H1 (cell line): ENCODE measurements around the gene TXNRD2. TPM values are rescaled to one million over a fixed set of nuclear protein-coding genes. Genes with fewer than 3 reads are reported as not detected.

ENCODE experiments used
- CTCF ChIA-PET: fragments of 300-600 bp; sonication (Branson Sonifier 250); formaldehyde crosslinking; loops from one replicate; lab custom pipeline; 2021; ENCODE audit not compliant: partially characterized antibody; lab: Charles Lee
- POLR2A ChIA-PET: fragments of 300-600 bp; sonication (Branson Sonifier 250); formaldehyde crosslinking; loops from one replicate; lab custom pipeline; 2021; ENCODE audit warnings: inconsistent platforms; ENCODE audit not compliant: partially characterized antibody; lab: Charles Lee
- DNase-seq, 2 experiments: peaks; one replicate each; pipeline versions ENCODE4 v3.0.0 to v3.0.0-alpha.2; 2010 to 2022; ENCODE audit warnings: low spot score in 2 of 2, low read depth in 1 of 2, mixed read lengths in 1 of 2
- FAIRE-seq: peaks from 2 replicates; lab custom pipeline; 2011; peaks lifted over from hg19 to GRCh38; lab: Jason Lieb, UNC
- H2AFZ ChIP-seq: 2 replicates; pipeline ENCODE4 v1.8.1; 2012; ENCODE audit warnings: low read length, inconsistent platforms
- H2AK5ac ChIP-seq: 2 replicates; pipeline ENCODE4 v1.6.1; 2013; ENCODE audit warnings: low read depth, low read length
- H2BK120ac ChIP-seq: replicated peaks from 2 replicates; pipeline ENCODE3; 2013; ENCODE audit warnings: low read depth, low read length, inconsistent platforms
- H2BK12ac ChIP-seq: 2 replicates; pipeline ENCODE4 v1.6.1; 2013; ENCODE audit warnings: low read depth, low read length
- H2BK15ac ChIP-seq: 2 replicates; pipeline ENCODE4 v1.6.1; 2013; ENCODE audit warnings: low read length
- H2BK20ac ChIP-seq: 2 replicates; pipeline ENCODE4 v1.6.1; 2013; ENCODE audit warnings: low read length
- H2BK5ac ChIP-seq: 2 replicates; pipeline ENCODE4 v1.6.1; 2013; ENCODE audit warnings: low read depth, low read length
- H3K14ac ChIP-seq: 2 replicates; pipeline ENCODE4 v1.6.1; 2013; ENCODE audit warnings: inconsistent platforms; ENCODE audit not compliant: insufficient read length
- H3K18ac ChIP-seq: 2 replicates; pipeline ENCODE4 v1.6.1; 2013; ENCODE audit warnings: low read length; ENCODE audit errors: extremely low read depth
- H3K23ac ChIP-seq: 2 replicates; pipeline ENCODE4 v1.6.1; 2013; ENCODE audit warnings: inconsistent platforms; ENCODE audit not compliant: insufficient read length
- H3K23me2 ChIP-seq: 2 replicates; pipeline ENCODE4 v1.6.1; 2013; ENCODE audit warnings: low read depth, low read length
- H3K27ac ChIP-seq: 2 replicates; pipeline ENCODE4 v1.6.1; 2011; ENCODE audit warnings: low read depth, low read length, inconsistent platforms
- H3K27me3 ChIP-seq, 4 experiments: replicated peaks in 1 of 4; 1 replicate in 1 of 4; 2 replicates in 3 of 4; pipeline versions ENCODE4 v1.6.1 to v1.8.1; 2011 to 2013; ENCODE audit warnings: low read length in 3 of 4, mild to moderate bottlenecking in 3 of 4, inconsistent platforms in 2 of 4, mixed read lengths in 2 of 4, moderate library complexity in 1 of 4; ENCODE audit not compliant: control insufficient read depth in 3 of 4, insufficient read depth in 3 of 4; ENCODE audit errors: extremely low read depth in 1 of 4
- H3K36me3 ChIP-seq, 4 experiments: 2 replicates each; pipeline versions ENCODE4 v1.6.1 to v1.8.1; 2011 to 2013; ENCODE audit warnings: mild to moderate bottlenecking in 4 of 4, low read length in 3 of 4, moderate library complexity in 2 of 4, control low read depth in 1 of 4, inconsistent platforms in 1 of 4; ENCODE audit not compliant: insufficient read depth in 4 of 4, control insufficient read depth in 2 of 4
- H3K4ac ChIP-seq: replicated peaks from 2 replicates; pipeline ENCODE3; 2013; ENCODE audit warnings: low read length, low read depth, mixed read lengths, inconsistent platforms; ENCODE audit not compliant: insufficient read length
- H3K4me1 ChIP-seq, 4 experiments: replicated peaks in 1 of 4; 1 replicate in 1 of 4; 2 replicates in 3 of 4; pipeline versions ENCODE4 v1.6.1 to v1.8.1; 2011 to 2013; ENCODE audit warnings: low read length in 3 of 4, inconsistent platforms in 2 of 4, mixed read lengths in 1 of 4; ENCODE audit not compliant: insufficient read depth in 4 of 4, control insufficient read depth in 3 of 4
- H3K4me2 ChIP-seq, 2 experiments: 2 replicates each; pipeline versions ENCODE4 v1.6.1 to v1.8.1; 2011 to 2013; ENCODE audit warnings: low read depth in 2 of 2, low read length in 2 of 2, control low read depth in 1 of 2, inconsistent platforms in 1 of 2, mild to moderate bottlenecking in 1 of 2; ENCODE audit not compliant: insufficient read depth in 1 of 2
- H3K4me3 ChIP-seq, 4 experiments: fragments of 200-600, 300-600 bp in 1 of 4; sonication (generic), shearing (Covaris generic), sonication (Bioruptor Twin) in 1 of 4; 2 replicates each; pipeline versions ENCODE4 v1.5.1 to v1.8.1; 2011 to 2016; ENCODE audit warnings: low read length in 4 of 4, low read depth in 3 of 4, control low read depth in 2 of 4, inconsistent platforms in 2 of 4, mild to moderate bottlenecking in 2 of 4, mixed read lengths in 1 of 4, moderate library complexity in 1 of 4; ENCODE audit not compliant: insufficient read depth in 2 of 4; ENCODE audit errors: extremely low read depth in 1 of 4
- H3K56ac ChIP-seq: replicated peaks from 2 replicates; pipeline ENCODE3; 2013; ENCODE audit warnings: low read depth, mild to moderate bottlenecking, mixed read lengths, low read length, inconsistent platforms; ENCODE audit not compliant: insufficient read length
- H3K79me1 ChIP-seq: 2 replicates; pipeline ENCODE4 v1.6.1; 2013; ENCODE audit warnings: low read depth, low read length, control low read depth
- H3K79me2 ChIP-seq, 2 experiments: 2 replicates each; pipeline versions ENCODE4 v1.6.1 to v1.8.1; 2012 to 2013; ENCODE audit warnings: low read length in 2 of 2, mild to moderate bottlenecking in 2 of 2, inconsistent platforms in 1 of 2; ENCODE audit not compliant: insufficient read depth in 2 of 2, control insufficient read depth in 1 of 2
- H3K9ac ChIP-seq, 4 experiments: replicated peaks in 1 of 4; 1 replicate in 1 of 4; 2 replicates in 3 of 4; pipeline versions ENCODE4 v1.6.1 to v1.8.1; 2011 to 2013; ENCODE audit warnings: low read depth in 3 of 4, low read length in 3 of 4, control low read depth in 2 of 4, mild to moderate bottlenecking in 2 of 4, moderate library complexity in 2 of 4, inconsistent platforms in 1 of 4; ENCODE audit errors: extremely low read depth in 1 of 4
- H3K9me3 ChIP-seq, 2 experiments: 2 replicates each; pipeline versions ENCODE4 v1.6.1 to v1.8.1; 2012 to 2013; ENCODE audit warnings: mild to moderate bottlenecking in 2 of 2, moderate library complexity in 2 of 2, control low read depth in 1 of 2, inconsistent platforms in 1 of 2, low read depth in 1 of 2, low read length in 1 of 2, mixed read lengths in 1 of 2; ENCODE audit not compliant: insufficient read depth in 2 of 2
- H4K20me1 ChIP-seq, 2 experiments: replicated peaks in 1 of 2; 2 replicates each; pipeline versions ENCODE3 to v1.8.1; 2011 to 2013; ENCODE audit warnings: inconsistent platforms in 2 of 2, low read length in 2 of 2, mild to moderate bottlenecking in 1 of 2; ENCODE audit not compliant: insufficient read depth in 2 of 2, control insufficient read depth in 1 of 2
- H4K5ac ChIP-seq: 2 replicates; pipeline ENCODE4 v1.6.1; 2013; ENCODE audit warnings: low read length, low read depth, mixed read lengths, inconsistent platforms; ENCODE audit not compliant: insufficient read length
- H4K8ac ChIP-seq: 2 replicates; pipeline ENCODE4 v1.8.0; 2013; ENCODE audit warnings: mild to moderate bottlenecking, moderate library complexity, low read length, inconsistent platforms; ENCODE audit not compliant: insufficient read depth; ENCODE audit errors: extremely low read depth
- H4K91ac ChIP-seq: replicated peaks from 2 replicates; pipeline ENCODE3; 2013; ENCODE audit warnings: low read length, mixed read lengths, inconsistent platforms; ENCODE audit not compliant: insufficient read length
- BRCA1 ChIP-seq: IDR thresholded peaks from 2 replicates; pipeline ENCODE4 v1.6.1; 2012; ENCODE audit warnings: low read depth, low read length, improper control_type of control experiment
- EP300 ChIP-seq, 2 experiments: IDR thresholded peaks; 1 replicate in 1 of 2; 2 replicates in 1 of 2; pipeline ENCODE4 v1.6.1; 2011 to 2012; ENCODE audit warnings: low read depth in 2 of 2, low read length in 2 of 2, mild to moderate bottlenecking in 2 of 2, borderline replicate concordance in 1 of 2, inconsistent platforms in 1 of 2, moderate library complexity in 1 of 2
- HDAC2 ChIP-seq, 2 experiments: fragments of 300-600 bp in 1 of 2; sonication (generic) in 1 of 2; IDR thresholded peaks; 2 replicates each; pipeline ENCODE4 v1.6.1; 2011 to 2012; ENCODE audit warnings: low read depth in 2 of 2, low read length in 2 of 2, mild to moderate bottlenecking in 2 of 2, moderate library complexity in 2 of 2, borderline replicate concordance in 1 of 2, inconsistent platforms in 1 of 2
- MAFK ChIP-seq: IDR thresholded peaks from 2 replicates; pipeline ENCODE4 v1.6.1; 2012; ENCODE audit warnings: low read depth, mild to moderate bottlenecking, improper control_type of control experiment, low read length
- RXRA ChIP-seq: IDR thresholded peaks from 2 replicates; pipeline ENCODE4 v1.6.1; 2011; ENCODE audit warnings: low read depth, mild to moderate bottlenecking, low read length, moderate library complexity; ENCODE audit not compliant: insufficient read depth
- SRF ChIP-seq: IDR thresholded peaks from 2 replicates; pipeline ENCODE4 v1.6.1; 2011; ENCODE audit warnings: mild to moderate bottlenecking, low read depth, low read length, moderate library complexity
- TAF7 ChIP-seq: optimal IDR thresholded peaks from 2 replicates; pipeline ENCODE3; 2011; ENCODE audit warnings: low read depth, mild to moderate bottlenecking, inconsistent platforms, low read length, moderate library complexity, borderline replicate concordance
- TEAD4 ChIP-seq: IDR thresholded peaks from 2 replicates; pipeline ENCODE4 v1.6.1; 2012; ENCODE audit warnings: low read depth, low read length, inconsistent platforms, mixed read lengths
- YY1 ChIP-seq: IDR thresholded peaks from 2 replicates; pipeline ENCODE4 v1.6.1; 2011; ENCODE audit warnings: low read depth, mild to moderate bottlenecking, low read length
- WGBS, 2 experiments: shearing (Covaris generic) in 1 of 2; methylation state at CpG; one replicate each; pipeline versions ENCODE4 v1.1.6 to v1.1.7; 2013 to 2015; ENCODE audit warnings: low lambda C conversion rate in 2 of 2, mixed read lengths in 2 of 2, inconsistent platforms in 1 of 2, low coverage in 1 of 2, missing lambda C conversion rate in 1 of 2; ENCODE audit not compliant: insufficient replicate concordance in 2 of 2, insufficient coverage in 1 of 2, insufficient read length in 1 of 2; ENCODE audit errors: extremely low coverage in 1 of 2, missing lambda C conversion rate in 1 of 2; 5-methylcytosine and 5-hydroxymethylcytosine counted together
- polyA plus RNA-seq, 7 experiments: library from polyadenylated mRNA; depleted of rRNA in 3 of 7; stranded (reverse) in 5 of 7; unstranded in 2 of 7; fragments of >200 nt in 5 of 7; fragments of 200-250 nt in 2 of 7; gene quantifications; 1 replicate in 5 of 7; 2 replicates in 1 of 7; 4 replicates in 1 of 7; pipeline versions ENCODE4 v1.2.1 to v1.2.3, GENCODE V29; 2011 to 2013; ENCODE audit warnings: missing spikeins in 2 of 7, mixed read lengths in 2 of 7
- total RNA-seq: library from RNA; stranded (reverse); fragmentation: NEBNext Ultra II Directional; extraction: Animal tissue kit (Norgen Biotek cat#: 25700); gene quantifications from 2 replicates; pipeline ENCODE4 v1.2.1, GENCODE V29; 2021

The TXNRD2 gene
- total and polyA plus RNA-seq, 2 of the 8 experiments (the other 6 are each of a cell fraction or from before 2014, with no cell fraction given): 14.8 to 21.9 TPM

- H3K9ac ChIP-seq: no peak overlapping the region
- H3K9me3 ChIP-seq: no peaks in the 10 kb centered on the region
- H2BK120ac ChIP-seq: no peak overlapping the region
- peak overlapping the region; percentile 78 for H3K4ac ChIP-seq
- H3K4me3 ChIP-seq: no peak overlapping the region
- H2BK12ac ChIP-seq: peak overlapping the region; percentile 80; the same call in 1 of the 2 replicates
- H2AK5ac ChIP-seq: no peak overlapping the region
- no peak overlapping the region for H3K56ac ChIP-seq
- ChIA-PET CTCF (interaction anchor here (0.8 to 2.1 kb wide), 6 partner anchors 19 to 142 kb away, joined by 3 to 10 read pairs (median 3); no protein-coding TSS in a partner anchor), POLR2A (interaction anchor here (0.6 to 4.6 kb wide), 4 partner anchors 9 to 240 kb away, joined by 3 to 27 read pairs (median 5); no protein-coding TSS in a partner anchor)
- H3K4me1 ChIP-seq: peaks cover 0 to 7% (median 4%) of the 10 kb centered on the region in 4 experiments; a peak in 4 of 7 replicates
- FAIRE-seq: no peak
- 0 out of 2 replicates have a peak overlapping the region, but pooled peaks have one; percentile 18 for H2BK20ac ChIP-seq
- no peak overlapping the region for H4K5ac ChIP-seq
- no peak overlapping the region for H4K91ac ChIP-seq
- no peaks in the 10 kb centered on the region for H4K20me1 ChIP-seq
- H2AFZ ChIP-seq: no peak overlapping the region
- no peak overlapping the region for H2BK5ac ChIP-seq
- H3K27ac ChIP-seq: no peak overlapping the region; the same call in 1 of the 2 replicates
- no peak overlapping the region; the same call in 1 of the 2 replicates for H4K8ac ChIP-seq
- H3K4me2 ChIP-seq: no peak overlapping the region
- peak in 1 of 2 experiments; percentile 45 for DNase-seq
- H2BK15ac ChIP-seq: peak overlapping the region; percentile 81; the same call in 1 of the 2 replicates
- H3K18ac ChIP-seq: peak overlapping the region; percentile 19; the same call in 1 of the 2 replicates
- no peaks in the 10 kb centered on the region for H3K27me3 ChIP-seq
- H3K79me1 ChIP-seq: no peaks in the 10 kb centered on the region; the same call in 1 of the 2 replicates
- no peaks in the 10 kb centered on the region for H3K79me2 ChIP-seq
- H3K14ac ChIP-seq: no peak overlapping the region
- H3K36me3 ChIP-seq: no peaks in the 10 kb centered on the region
- H3K23me2 ChIP-seq: no peaks in the 10 kb centered on the region
- H3K23ac ChIP-seq: no peak overlapping the region
- 87% methylated on average over 15 of the region's 16 CpGs; no CpG with 5 or more reads in 1 of the 2 experiments for WGBS, 2 experiments
- TF ChIP-seq RXRA: no peak
- no peak for TF ChIP-seq EP300 (IDR thresholded peaks at IDR 0.05; ENCODE audit: borderline replicate concordance in 1 of 2, low read depth in 2 of 2, low read length in 2 of 2)
- no peak for TF ChIP-seq BRCA1
- TF ChIP-seq MAFK: no peak
- TF ChIP-seq HDAC2 (IDR thresholded peaks at IDR 0.05; ENCODE audit: borderline replicate concordance in 1 of 2, low read depth in 2 of 2, low read length in 2 of 2): no peak
- no peak for TF ChIP-seq SRF
- TF ChIP-seq TAF7: no peak
- no peak for TF ChIP-seq YY1
- TF ChIP-seq TEAD4: no peak
These were observed 69.5 kb downstream of the TXNRD2 start for GRCh38 chr22:19871845-19872778.
